HCT116 (cell line): Measurements from ENCODE around the gene TOP3B. TPM values are rescaled to one million over a fixed set of nuclear protein-coding genes. Genes with fewer than 3 reads are reported as not detected.

Experiments
- ATAC-seq: fragments of 200-7000 bp; cut with Tn5 transposase; 2 replicates; pipeline ENCODE4 v1.9.1; 2020; ENCODE audit warnings: mild to moderate bottlenecking, moderate library complexity
- BruUV-seq: library from RNA; stranded (reverse); fragments of 400-500 nt; replicated peaks from 2 replicates; lab custom pipeline; 2021; lab: Mats Ljungman, UMichigan
- CTCF ChIA-PET: fragments of 300-600 bp; sonication (Branson Sonifier 250); formaldehyde crosslinking; loops from one replicate; lab custom pipeline; 2021; ENCODE audit warnings: antibody characterized with exemption; lab: Charles Lee
- POLR2A ChIA-PET: fragments of 300-600, 350-600 bp; sonication (Branson Sonifier 250); formaldehyde crosslinking; loops from one replicate; lab custom pipeline; 2021; ENCODE audit warnings: antibody characterized with exemption; lab: Charles Lee
- RAD21 ChIA-PET, 2 experiments: fragments of 300-600 bp; sonication (Branson Sonifier 250); formaldehyde crosslinking; loops; one replicate each; lab custom pipeline; 2023; ENCODE audit warnings: low total read pairs in 2 of 2; ENCODE audit not compliant: uncharacterized antibody in 2 of 2, unreplicated experiment in 2 of 2, low non-redundant PET in 1 of 2; lab: Charles Lee
- DNase-seq: peaks from one replicate; pipeline ENCODE4 v3.0.0-alpha.2; 2010; ENCODE audit warnings: low read depth, low spot score
- H2AFZ ChIP-seq: fragments of 200-600 bp; shearing (Covaris generic), sonication (generic); 2 replicates; pipeline ENCODE4 v1.6.1; 2017; ENCODE audit warnings: low read depth, mixed run types, mixed read lengths, antibody characterized with exemption, low read length; ENCODE audit not compliant: poor library complexity, severe bottlenecking
- H3K27ac ChIP-seq: 2 replicates; pipeline ENCODE4 v1.5.1; 2012; ENCODE audit warnings: low read depth, low read length
- H3K27me3 ChIP-seq: fragments of 200-600 bp; sonication (generic); 2 replicates; pipeline ENCODE4 v1.6.1; 2016; ENCODE audit warnings: mixed run types, low read length, mixed read lengths; ENCODE audit not compliant: insufficient read depth
- H3K36me3 ChIP-seq, 2 experiments: fragments of 200-500 bp in 1 of 2; fragments of 200-600 bp in 1 of 2; sonication (Bioruptor generic) in 1 of 2; sonication (generic) in 1 of 2; 2 replicates each; pipeline versions ENCODE4 v1.5.1 to v1.6.1; 2014 to 2016; ENCODE audit warnings: low read length in 2 of 2, inconsistent platforms in 1 of 2, mixed read lengths in 1 of 2, mixed run types in 1 of 2; ENCODE audit not compliant: insufficient read depth in 2 of 2, control insufficient read depth in 1 of 2
- H3K4me1 ChIP-seq, 2 experiments: fragments of 200-600 bp in 1 of 2; sonication (generic) in 1 of 2; 2 replicates each; pipeline versions ENCODE4 v1.5.1 to v1.6.1; 2012 to 2017; ENCODE audit warnings: low read length in 2 of 2, inconsistent platforms in 1 of 2, mild to moderate bottlenecking in 1 of 2, mixed read lengths in 1 of 2, mixed run types in 1 of 2, moderate library complexity in 1 of 2; ENCODE audit not compliant: insufficient read depth in 2 of 2, control insufficient read depth in 1 of 2
- H3K4me2 ChIP-seq: fragments of 200-600 bp; sonication (generic); 2 replicates; pipeline ENCODE4 v1.6.1; 2017; ENCODE audit warnings: mixed run types, low read length, mixed read lengths
- H3K4me3 ChIP-seq, 2 experiments: fragments of 200-600 bp in 1 of 2; sonication (generic) in 1 of 2; replicated peaks in 1 of 2; 2 replicates each; pipeline ENCODE4 v1.5.1; 2011 to 2016; ENCODE audit warnings: low read length in 2 of 2, control low read depth in 1 of 2, low read depth in 1 of 2, mild to moderate bottlenecking in 1 of 2, mixed read lengths in 1 of 2, mixed run types in 1 of 2
- H3K79me2 ChIP-seq: fragments of 200-600 bp; sonication (generic); 2 replicates; pipeline ENCODE4 v1.6.1; 2017; ENCODE audit warnings: mild to moderate bottlenecking, mixed run types, low read length, moderate library complexity, mixed read lengths; ENCODE audit not compliant: insufficient read depth
- H3K9ac ChIP-seq: fragments of 200-600 bp; sonication (generic); 2 replicates; pipeline ENCODE4 v1.6.1; 2016; ENCODE audit warnings: low read length, mixed read lengths
- H3K9me2 ChIP-seq: fragments of 200-600 bp; sonication (generic), shearing (Covaris generic); 2 replicates; pipeline ENCODE4 v1.6.1; 2017; ENCODE audit warnings: mixed run types, mild to moderate bottlenecking, moderate library complexity; ENCODE audit not compliant: insufficient read depth
- H3K9me3 ChIP-seq, 2 experiments: fragments of 200-500 bp in 1 of 2; fragments of 200-600 bp in 1 of 2; sonication (Bioruptor generic) in 1 of 2; sonication (generic) in 1 of 2; 2 replicates each; pipeline ENCODE4 v1.6.1; 2014 to 2017; ENCODE audit warnings: low read length in 2 of 2, mixed read lengths in 2 of 2, inconsistent platforms in 1 of 2, low read depth in 1 of 2, mild to moderate bottlenecking in 1 of 2, mixed run types in 1 of 2, moderate library complexity in 1 of 2; ENCODE audit not compliant: control insufficient read depth in 1 of 2, insufficient read depth in 1 of 2
- H4K20me1 ChIP-seq: fragments of 200-600 bp; sonication (generic), shearing (Covaris generic); 2 replicates; pipeline ENCODE4 v1.6.1; 2017; ENCODE audit warnings: mixed run types, mild to moderate bottlenecking, moderate library complexity; ENCODE audit not compliant: insufficient read depth
- ATF3 ChIP-seq: IDR thresholded peaks from 2 replicates; pipeline ENCODE4 v1.6.1; 2012
- CBX3 ChIP-seq: IDR thresholded peaks from 2 replicates; pipeline ENCODE4 v1.6.1; 2012; ENCODE audit warnings: low read depth
- ELF1 ChIP-seq: IDR thresholded peaks from 2 replicates; pipeline ENCODE4 v1.6.1; 2012; ENCODE audit warnings: low read depth, borderline replicate concordance
- EZH2phosphoT487 ChIP-seq: fragments of 200-600 bp; IDR thresholded peaks from 2 replicates; pipeline ENCODE4 v1.6.1; 2018; ENCODE audit warnings: antibody characterized with exemption, borderline replicate concordance
- FOSL1 ChIP-seq: IDR thresholded peaks from 2 replicates; pipeline ENCODE4 v1.6.1; 2012; ENCODE audit warnings: low read depth
- JUND ChIP-seq: IDR thresholded peaks from 2 replicates; pipeline ENCODE4 v1.6.1; 2012
- POLR2A ChIP-seq: IDR thresholded peaks from 2 replicates; pipeline ENCODE4 v1.7.0; 2011; ENCODE audit warnings: borderline replicate concordance; ENCODE audit not compliant: insufficient read depth, insufficient read length; ENCODE audit errors: extremely low read depth
- POLR2AphosphoS5 ChIP-seq: IDR thresholded peaks from 2 replicates; pipeline ENCODE4 v1.6.1; 2011; ENCODE audit warnings: mild to moderate bottlenecking, low read depth, low read length, moderate library complexity
- RAD21 ChIP-seq: IDR thresholded peaks from 2 replicates; pipeline ENCODE4 v1.6.1; 2012; ENCODE audit warnings: low read depth, mild to moderate bottlenecking
- SIN3A ChIP-seq: IDR thresholded peaks from 2 replicates; pipeline ENCODE4 v1.6.1; 2012; ENCODE audit warnings: low read depth
- TCF7L2 ChIP-seq: IDR thresholded peaks from 2 replicates; pipeline ENCODE4 v1.7.0; 2011; ENCODE audit warnings: borderline replicate concordance, inconsistent platforms; ENCODE audit not compliant: insufficient read depth, insufficient read length; ENCODE audit errors: extremely low read depth
- YY1 ChIP-seq: IDR thresholded peaks from 2 replicates; pipeline ENCODE4 v1.6.1; 2011; ENCODE audit warnings: low read length, low read depth, moderate library complexity, mild to moderate bottlenecking; ENCODE audit not compliant: insufficient replicate concordance; ENCODE audit errors: extremely low read depth
- ZBTB33 ChIP-seq: IDR thresholded peaks from 2 replicates; pipeline ENCODE4 v1.6.1; 2011; ENCODE audit warnings: mild to moderate bottlenecking, low read length, moderate library complexity; ENCODE audit not compliant: insufficient replicate concordance; ENCODE audit errors: extremely low read depth
- ZFX ChIP-seq: fragments of 450-650 bp; IDR thresholded peaks from 2 replicates; pipeline ENCODE4 v1.6.1; 2017
- ZNF274 ChIP-seq: fragments of 200-500 bp; sonication (Bioruptor generic); IDR thresholded peaks from 2 replicates; pipeline ENCODE4 v1.6.1; 2014; ENCODE audit warnings: mild to moderate bottlenecking, low read depth, low read length, inconsistent platforms
- intact Hi-C: fragments of 100-400 bp; cut with micrococcal nuclease; formaldehyde crosslinking; loops from 2 replicates; pipeline ENCODE4 v1.10.0; 2022
- total RNA-seq: library from RNA; stranded (reverse); gene quantifications from one replicate; pipeline ENCODE4 v1.2.1, GENCODE V29; 2021; ENCODE audit not compliant: unreplicated experiment
- TF ChIP-seq, protein P1 (sequence below), 3 experiments: fragments of 200-600 bp in 1 of 3; sonication (generic) in 1 of 3; IDR thresholded peaks in 2 of 3; conservative IDR thresholded peaks in 1 of 3; 2 replicates each; pipeline ENCODE4 v1.5.1; 2012 to 2017; ENCODE audit warnings: low read depth in 2 of 3, low read length in 2 of 3, antibody characterized with exemption in 1 of 3, borderline replicate concordance in 1 of 3, control low read depth in 1 of 3, mild to moderate bottlenecking in 1 of 3, mixed read lengths in 1 of 3, mixed run types in 1 of 3, moderate library complexity in 1 of 3; ENCODE audit not compliant: insufficient read depth in 1 of 3

TOP3B gene
- total RNA-seq, 1 experiment from 2014 or later, result 50.1 TPM

- Histone ChIP-seq H3K4me3 (no peak overlapping the region), H3K4me2 (no peak overlapping the region), H3K9me3 (no peaks in the 10 kb centered on the region), H3K27me3 (no peaks in the 10 kb centered on the region)
- intact Hi-C loops, result no loop called here
- TF ChIP-seq YY1 (no peak), SIN3A (no peak), ZNF274 (no peak), POLR2AphosphoS5 (no peak), ZBTB33 (no peak), ATF3 (no peak), ELF1 (no peak), POLR2A (no peak), FOSL1 (no peak), EZH2phosphoT487 (no peak), CBX3 (no peak), RAD21 (no peak), JUND (no peak), ZFX (no peak), TCF7L2 (no peak)
- TF ChIP-seq, protein P1, sequence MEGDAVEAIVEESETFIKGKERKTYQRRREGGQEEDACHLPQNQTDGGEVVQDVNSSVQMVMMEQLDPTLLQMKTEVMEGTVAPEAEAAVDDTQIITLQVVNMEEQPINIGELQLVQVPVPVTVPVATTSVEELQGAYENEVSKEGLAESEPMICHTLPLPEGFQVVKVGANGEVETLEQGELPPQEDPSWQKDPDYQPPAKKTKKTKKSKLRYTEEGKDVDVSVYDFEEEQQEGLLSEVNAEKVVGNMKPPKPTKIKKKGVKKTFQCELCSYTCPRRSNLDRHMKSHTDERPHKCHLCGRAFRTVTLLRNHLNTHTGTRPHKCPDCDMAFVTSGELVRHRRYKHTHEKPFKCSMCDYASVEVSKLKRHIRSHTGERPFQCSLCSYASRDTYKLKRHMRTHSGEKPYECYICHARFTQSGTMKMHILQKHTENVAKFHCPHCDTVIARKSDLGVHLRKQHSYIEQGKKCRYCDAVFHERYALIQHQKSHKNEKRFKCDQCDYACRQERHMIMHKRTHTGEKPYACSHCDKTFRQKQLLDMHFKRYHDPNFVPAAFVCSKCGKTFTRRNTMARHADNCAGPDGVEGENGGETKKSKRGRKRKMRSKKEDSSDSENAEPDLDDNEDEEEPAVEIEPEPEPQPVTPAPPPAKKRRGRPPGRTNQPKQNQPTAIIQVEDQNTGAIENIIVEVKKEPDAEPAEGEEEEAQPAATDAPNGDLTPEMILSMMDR (IDR thresholded peaks at IDR 0.05 in 2 of 3, conservative IDR thresholded peaks at IDR 0.05 in 1 of 3; ENCODE audit: borderline replicate concordance in 1 of 3, insufficient read depth in 1 of 3, low read depth in 2 of 3, low read length in 2 of 3), result no peak
- TF ChIP-seq, all 23 proteins: peak for 0
- DNase-seq, result no peak
- POLR2A ChIA-PET, result no interaction called here
- BruUV-seq, result no TSS peak
- Histone ChIP-seq H2AFZ (no peak overlapping the region), H3K79me2 (no peaks in the 10 kb centered on the region), H3K4me1 (no peaks in the 10 kb centered on the region), H3K9ac (no peak overlapping the region), H3K27ac (no peak overlapping the region), H3K9me2 (no peaks in the 10 kb centered on the region), H4K20me1 (no peaks in the 10 kb centered on the region), H3K36me3 (peaks cover 9 to 14% of the 10 kb centered on the region in 2 experiments; a peak in 3 of 4 replicates)
- CTCF ChIA-PET, result interaction anchor here (1.2 kb wide), 1 partner anchor 11 kb away, joined by 6 read pairs; no protein-coding TSS in a partner anchor
- ATAC-seq, result no peak
- RAD21 ChIA-PET, result no interaction called here
These were observed 55.3 kb downstream of the TOP3B start for GRCh38 chr22:21927174-21927823.
